Middle frontal gyrus (tissue), 1 donor: ENCODE measurements around the gene DGKI.
"Not testable (repeated sequence)": the region's sequence is repeated elsewhere in the genome, so short reads cannot be mapped to it uniquely, and the experiment has no call there.

Source experiments
- DNase-seq: peaks from one replicate; pipeline ENCODE4 v3.0.0-alpha.2; 2015; ENCODE audit warnings: low spot score; ENCODE audit errors: extremely low spot score

Gene DGKI

GRCh38 chr7:137836113-137836509, 10.7 kb downstream of the DGKI start:
- no peak for DNase-seq

- DNase-seq = no peak
Measured at GRCh38 chr7:137835486-137836112, 11.2 kb downstream of the DGKI start.

- DNase-seq = no peak
Measured at GRCh38 chr7:137834552-137834951, 12.2 kb downstream of the DGKI start.

GRCh38 chr7:137832990-137833389, 13.8 kb downstream of the DGKI start:
- not testable (repeated sequence) for DNase-seq

GRCh38 chr7:137832382-137832781, 14.4 kb downstream of the DGKI start:
- no peak for DNase-seq

GRCh38 chr7:137831555-137831954, 15.2 kb downstream of the DGKI start:
- DNase-seq = not testable (repeated sequence)

GRCh38 chr7:137829337-137829992, 17.3 kb downstream of the DGKI start:
- no peak for DNase-seq

GRCh38 chr7:137828456-137828855, 18.3 kb downstream of the DGKI start:
- DNase-seq = no peak

- no peak for DNase-seq
Measured at GRCh38 chr7:137825489-137825888, 21.3 kb downstream of the DGKI start.

GRCh38 chr7:137820677-137821420, 25.9 kb downstream of the DGKI start:
- DNase-seq = no peak

GRCh38 chr7:137820156-137820555, 26.6 kb downstream of the DGKI start:
- DNase-seq = no peak

- peak; percentile 14 for DNase-seq
Measured at GRCh38 chr7:137818036-137818435, 28.7 kb downstream of the DGKI start.

- DNase-seq = no peak
Measured at GRCh38 chr7:137816696-137817320, 30.0 kb downstream of the DGKI start.

GRCh38 chr7:137813541-137813940, 33.2 kb downstream of the DGKI start:
- no peak for DNase-seq

GRCh38 chr7:137810248-137810647, 36.5 kb downstream of the DGKI start:
- no peak for DNase-seq

GRCh38 chr7:137804836-137805235, 41.9 kb downstream of the DGKI start:
- DNase-seq = no peak

- no peak for DNase-seq
Measured at GRCh38 chr7:137801491-137801890, 45.3 kb downstream of the DGKI start.

GRCh38 chr7:137801003-137801402, 45.8 kb downstream of the DGKI start:
- DNase-seq = no peak

GRCh38 chr7:137798073-137798763, 48.6 kb downstream of the DGKI start:
- no peak for DNase-seq

GRCh38 chr7:137795211-137795610, 51.6 kb downstream of the DGKI start:
- no peak for DNase-seq

GRCh38 chr7:137791930-137792329, 54.8 kb downstream of the DGKI start:
- no peak for DNase-seq
